NT2/D1 (cell line): ENCODE measurements around the gene PRTG.

ENCODE experiments used
- SUZ12 ChIP-seq: IDR thresholded peaks from 2 replicates; pipeline ENCODE4 v1.6.1; 2011; ENCODE audit not compliant: insufficient read length, insufficient read depth; ENCODE audit errors: extremely low read depth
- YY1 ChIP-seq: IDR thresholded peaks from 2 replicates; pipeline ENCODE4 v1.6.1; 2011; ENCODE audit not compliant: insufficient read length, insufficient read depth
- ZNF274 ChIP-seq: IDR thresholded peaks from 2 replicates; pipeline ENCODE4 v1.6.1; 2011; ENCODE audit warnings: mild to moderate bottlenecking, low read depth, low read length

DNA sequence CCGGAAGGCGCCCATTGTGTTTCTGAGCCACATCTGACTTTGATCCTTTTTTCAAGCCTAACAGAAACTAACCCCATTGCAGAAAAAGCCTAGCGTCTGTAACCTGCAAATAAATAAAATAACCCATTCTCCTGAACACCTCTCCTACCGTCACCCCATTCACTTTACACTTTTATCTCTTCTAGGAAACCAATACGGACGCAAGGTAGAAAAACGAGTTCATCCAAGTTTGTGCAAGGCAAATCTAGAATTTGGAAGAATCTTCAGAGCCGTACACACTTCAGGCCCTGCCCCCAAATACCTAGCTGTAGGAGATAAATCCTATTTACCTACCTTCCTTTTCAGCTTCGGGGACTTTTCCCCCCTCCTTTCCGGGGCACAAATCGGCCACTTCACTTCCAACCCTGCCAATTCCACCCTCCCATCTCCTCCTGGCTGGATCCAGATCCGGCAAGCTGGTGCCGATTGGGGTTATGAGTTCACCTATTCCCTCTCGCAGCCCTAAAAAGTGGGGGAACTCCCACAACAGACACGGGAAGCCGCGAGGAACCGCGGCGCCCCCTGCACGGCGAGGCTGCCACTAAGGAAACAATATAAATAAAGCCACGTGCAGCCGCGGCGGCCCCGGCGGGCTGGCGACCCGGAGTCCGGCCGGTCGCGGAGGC, 987 bp downstream of the PRTG start:
- TF ChIP-seq ZNF274 (no peak), YY1 (no peak), SUZ12 (no peak)
